Measurements from ENCODE around the gene KCNG4.

KCNG4 gene

DNA sequence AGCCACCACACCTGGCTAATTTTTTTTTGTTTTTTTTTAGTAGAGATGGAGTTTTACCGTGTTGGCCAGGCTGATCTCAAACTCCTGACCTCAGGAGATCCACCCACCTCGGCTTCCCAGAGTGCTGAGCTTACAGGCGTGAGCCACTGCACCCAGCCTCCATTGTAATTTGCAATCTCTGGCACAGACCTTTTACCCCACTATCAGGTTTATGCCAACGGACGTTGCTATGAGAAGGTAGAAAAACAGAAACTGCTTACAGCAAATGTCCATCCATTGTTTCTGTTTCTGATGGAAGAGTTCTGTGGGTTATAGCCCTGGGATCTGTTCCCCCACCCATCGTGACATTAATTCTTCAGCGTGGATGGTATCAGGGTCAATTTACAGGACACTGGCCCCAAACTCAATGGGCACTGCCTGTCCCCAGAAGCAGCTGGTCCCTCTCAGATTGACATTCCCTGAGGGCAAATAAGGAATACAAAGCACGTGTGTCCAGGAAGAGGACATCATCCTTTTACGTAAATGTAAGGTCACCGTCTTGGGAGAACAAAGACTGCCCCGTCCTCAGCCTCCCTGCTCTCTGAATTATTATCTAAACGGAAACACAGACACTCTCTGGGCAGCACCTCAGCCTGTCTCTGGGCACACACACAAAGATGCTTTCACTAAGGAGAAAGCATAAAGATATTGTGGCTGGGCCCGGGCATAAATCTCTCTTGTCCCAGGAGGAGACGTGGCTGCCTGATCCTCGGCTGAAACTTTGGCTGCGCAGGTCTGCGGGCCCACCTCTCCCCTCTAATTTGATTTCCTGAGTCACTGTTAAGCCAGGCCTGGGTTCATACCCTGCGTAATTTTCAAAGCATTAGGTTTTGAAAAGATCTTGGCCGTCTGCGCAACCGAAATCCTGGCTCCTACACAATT, 5.2 kb downstream of the KCNG4 start:
- CTCF ChIA-PET, result interaction anchor here (1.5 kb wide), 1 partner anchor 11 kb away, joined by 3 read pairs; no protein-coding TSS in a partner anchor
- Histone ChIP-seq H3K4me3 (ENCODE audit: low read depth, low read length) (no peak overlapping the region), H3K9me3 (ENCODE audit: control insufficient read depth, insufficient read depth, low read depth, low read length) (no peaks in the 10 kb centered on the region), H3K4me1 (ENCODE audit: control insufficient read depth, insufficient read depth, low read length) (no peaks in the 10 kb centered on the region), H3K27ac (ENCODE audit: extremely low read depth, low read depth, low read length) (no peak overlapping the region), H3K36me3 (ENCODE audit: control insufficient read depth in 2 of 2, insufficient read depth in 1 of 2, low read length in 2 of 2) (no peaks in the 10 kb centered on the region)
- POLR2A ChIA-PET, result no interaction called here
- no peak for TF ChIP-seq ZNF624 (tag by site-specific recombination; IDR thresholded peaks at IDR 0.05)
- TF ChIP-seq, protein P1, sequence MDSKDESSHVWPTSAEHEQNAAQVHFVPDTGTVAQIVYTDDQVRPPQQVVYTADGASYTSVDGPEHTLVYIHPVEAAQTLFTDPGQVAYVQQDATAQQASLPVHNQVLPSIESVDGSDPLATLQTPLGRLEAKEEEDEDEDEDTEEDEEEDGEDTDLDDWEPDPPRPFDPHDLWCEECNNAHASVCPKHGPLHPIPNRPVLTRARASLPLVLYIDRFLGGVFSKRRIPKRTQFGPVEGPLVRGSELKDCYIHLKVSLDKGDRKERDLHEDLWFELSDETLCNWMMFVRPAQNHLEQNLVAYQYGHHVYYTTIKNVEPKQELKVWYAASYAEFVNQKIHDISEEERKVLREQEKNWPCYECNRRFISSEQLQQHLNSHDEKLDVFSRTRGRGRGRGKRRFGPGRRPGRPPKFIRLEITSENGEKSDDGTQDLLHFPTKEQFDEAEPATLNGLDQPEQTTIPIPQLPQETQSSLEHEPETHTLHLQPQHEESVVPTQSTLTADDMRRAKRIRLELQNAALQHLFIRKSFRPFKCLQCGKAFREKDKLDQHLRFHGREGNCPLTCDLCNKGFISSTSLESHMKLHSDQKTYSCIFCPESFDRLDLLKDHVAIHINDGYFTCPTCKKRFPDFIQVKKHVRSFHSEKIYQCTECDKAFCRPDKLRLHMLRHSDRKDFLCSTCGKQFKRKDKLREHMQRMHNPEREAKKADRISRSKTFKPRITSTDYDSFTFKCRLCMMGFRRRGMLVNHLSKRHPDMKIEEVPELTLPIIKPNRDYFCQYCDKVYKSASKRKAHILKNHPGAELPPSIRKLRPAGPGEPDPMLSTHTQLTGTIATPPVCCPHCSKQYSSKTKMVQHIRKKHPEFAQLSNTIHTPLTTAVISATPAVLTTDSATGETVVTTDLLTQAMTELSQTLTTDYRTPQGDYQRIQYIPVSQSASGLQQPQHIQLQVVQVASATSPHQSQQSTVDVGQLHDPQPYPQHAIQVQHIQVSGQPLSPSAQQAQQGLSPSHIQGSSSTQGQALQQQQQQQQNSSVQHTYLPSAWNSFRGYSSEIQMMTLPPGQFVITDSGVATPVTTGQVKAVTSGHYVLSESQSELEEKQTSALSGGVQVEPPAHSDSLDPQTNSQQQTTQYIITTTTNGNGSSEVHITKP (tag by site-specific recombination; IDR thresholded peaks at IDR 0.05), result no peak
- TF ChIP-seq ZNF280C (tag by site-specific recombination; IDR thresholded peaks at IDR 0.05), result no peak
- TF ChIP-seq, protein P2, sequence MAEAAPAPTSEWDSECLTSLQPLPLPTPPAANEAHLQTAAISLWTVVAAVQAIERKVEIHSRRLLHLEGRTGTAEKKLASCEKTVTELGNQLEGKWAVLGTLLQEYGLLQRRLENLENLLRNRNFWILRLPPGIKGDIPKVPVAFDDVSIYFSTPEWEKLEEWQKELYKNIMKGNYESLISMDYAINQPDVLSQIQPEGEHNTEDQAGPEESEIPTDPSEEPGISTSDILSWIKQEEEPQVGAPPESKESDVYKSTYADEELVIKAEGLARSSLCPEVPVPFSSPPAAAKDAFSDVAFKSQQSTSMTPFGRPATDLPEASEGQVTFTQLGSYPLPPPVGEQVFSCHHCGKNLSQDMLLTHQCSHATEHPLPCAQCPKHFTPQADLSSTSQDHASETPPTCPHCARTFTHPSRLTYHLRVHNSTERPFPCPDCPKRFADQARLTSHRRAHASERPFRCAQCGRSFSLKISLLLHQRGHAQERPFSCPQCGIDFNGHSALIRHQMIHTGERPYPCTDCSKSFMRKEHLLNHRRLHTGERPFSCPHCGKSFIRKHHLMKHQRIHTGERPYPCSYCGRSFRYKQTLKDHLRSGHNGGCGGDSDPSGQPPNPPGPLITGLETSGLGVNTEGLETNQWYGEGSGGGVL (tag by site-specific recombination; IDR thresholded peaks at IDR 0.05), result no peak
- no peak for TF ChIP-seq ZSCAN30 (tag by site-specific recombination; IDR thresholded peaks at IDR 0.05)
- TF ChIP-seq KLF8 (tag by site-specific recombination; IDR thresholded peaks at IDR 0.05), result no peak
- TF ChIP-seq ZFP3 (tag by site-specific recombination; IDR thresholded peaks at IDR 0.05; ENCODE audit: low read depth), result no peak
- no peak for TF ChIP-seq SCRT2 (tag by site-specific recombination; IDR thresholded peaks at IDR 0.05)
- TF ChIP-seq ZNF133 (tag by site-specific recombination; IDR thresholded peaks at IDR 0.05), result no peak
- TF ChIP-seq ZBTB10 (tag by site-specific recombination; IDR thresholded peaks at IDR 0.05), result no peak
- no peak for TF ChIP-seq OSR2 (tag by site-specific recombination; IDR thresholded peaks at IDR 0.05)
- TF ChIP-seq, protein P3, sequence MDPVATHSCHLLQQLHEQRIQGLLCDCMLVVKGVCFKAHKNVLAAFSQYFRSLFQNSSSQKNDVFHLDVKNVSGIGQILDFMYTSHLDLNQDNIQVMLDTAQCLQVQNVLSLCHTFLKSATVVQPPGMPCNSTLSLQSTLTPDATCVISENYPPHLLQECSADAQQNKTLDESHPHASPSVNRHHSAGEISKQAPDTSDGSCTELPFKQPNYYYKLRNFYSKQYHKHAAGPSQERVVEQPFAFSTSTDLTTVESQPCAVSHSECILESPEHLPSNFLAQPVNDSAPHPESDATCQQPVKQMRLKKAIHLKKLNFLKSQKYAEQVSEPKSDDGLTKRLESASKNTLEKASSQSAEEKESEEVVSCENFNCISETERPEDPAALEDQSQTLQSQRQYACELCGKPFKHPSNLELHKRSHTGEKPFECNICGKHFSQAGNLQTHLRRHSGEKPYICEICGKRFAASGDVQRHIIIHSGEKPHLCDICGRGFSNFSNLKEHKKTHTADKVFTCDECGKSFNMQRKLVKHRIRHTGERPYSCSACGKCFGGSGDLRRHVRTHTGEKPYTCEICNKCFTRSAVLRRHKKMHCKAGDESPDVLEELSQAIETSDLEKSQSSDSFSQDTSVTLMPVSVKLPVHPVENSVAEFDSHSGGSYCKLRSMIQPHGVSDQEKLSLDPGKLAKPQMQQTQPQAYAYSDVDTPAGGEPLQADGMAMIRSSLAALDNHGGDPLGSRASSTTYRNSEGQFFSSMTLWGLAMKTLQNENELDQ (tag by site-specific recombination; IDR thresholded peaks at IDR 0.05; ENCODE audit: low read depth), result no peak
- TF ChIP-seq ZNF76 (tag by site-specific recombination; IDR thresholded peaks at IDR 0.05; ENCODE audit: borderline replicate concordance, low read depth), result no peak
- TF ChIP-seq WT1 (tag by site-specific recombination; IDR thresholded peaks at IDR 0.05), result no peak
- TF ChIP-seq, protein P4, sequence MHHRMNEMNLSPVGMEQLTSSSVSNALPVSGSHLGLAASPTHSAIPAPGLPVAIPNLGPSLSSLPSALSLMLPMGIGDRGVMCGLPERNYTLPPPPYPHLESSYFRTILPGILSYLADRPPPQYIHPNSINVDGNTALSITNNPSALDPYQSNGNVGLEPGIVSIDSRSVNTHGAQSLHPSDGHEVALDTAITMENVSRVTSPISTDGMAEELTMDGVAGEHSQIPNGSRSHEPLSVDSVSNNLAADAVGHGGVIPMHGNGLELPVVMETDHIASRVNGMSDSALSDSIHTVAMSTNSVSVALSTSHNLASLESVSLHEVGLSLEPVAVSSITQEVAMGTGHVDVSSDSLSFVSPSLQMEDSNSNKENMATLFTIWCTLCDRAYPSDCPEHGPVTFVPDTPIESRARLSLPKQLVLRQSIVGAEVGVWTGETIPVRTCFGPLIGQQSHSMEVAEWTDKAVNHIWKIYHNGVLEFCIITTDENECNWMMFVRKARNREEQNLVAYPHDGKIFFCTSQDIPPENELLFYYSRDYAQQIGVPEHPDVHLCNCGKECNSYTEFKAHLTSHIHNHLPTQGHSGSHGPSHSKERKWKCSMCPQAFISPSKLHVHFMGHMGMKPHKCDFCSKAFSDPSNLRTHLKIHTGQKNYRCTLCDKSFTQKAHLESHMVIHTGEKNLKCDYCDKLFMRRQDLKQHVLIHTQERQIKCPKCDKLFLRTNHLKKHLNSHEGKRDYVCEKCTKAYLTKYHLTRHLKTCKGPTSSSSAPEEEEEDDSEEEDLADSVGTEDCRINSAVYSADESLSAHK (tag by site-specific recombination; IDR thresholded peaks at IDR 0.05), result no peak
- TF ChIP-seq, protein P5, sequence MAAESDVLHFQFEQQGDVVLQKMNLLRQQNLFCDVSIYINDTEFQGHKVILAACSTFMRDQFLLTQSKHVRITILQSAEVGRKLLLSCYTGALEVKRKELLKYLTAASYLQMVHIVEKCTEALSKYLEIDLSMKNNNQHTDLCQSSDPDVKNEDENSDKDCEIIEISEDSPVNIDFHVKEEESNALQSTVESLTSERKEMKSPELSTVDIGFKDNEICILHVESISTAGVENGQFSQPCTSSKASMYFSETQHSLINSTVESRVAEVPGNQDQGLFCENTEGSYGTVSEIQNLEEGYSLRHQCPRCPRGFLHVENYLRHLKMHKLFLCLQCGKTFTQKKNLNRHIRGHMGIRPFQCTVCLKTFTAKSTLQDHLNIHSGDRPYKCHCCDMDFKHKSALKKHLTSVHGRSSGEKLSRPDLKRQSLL (tag by site-specific recombination; IDR thresholded peaks at IDR 0.05), result no peak
- TF ChIP-seq ZNF654 (tag by site-specific recombination; IDR thresholded peaks at IDR 0.05; ENCODE audit: low read depth), result no peak
- TF ChIP-seq KLF10 (tag by site-specific recombination; IDR thresholded peaks at IDR 0.05), result no peak

Measured in HEK293 (cell line).